Activated CD8-positive, alpha-beta T cell treated with anti-CD3 and anti-CD28 coated beads, Interleukin-2, amount 10 ng/mL, durations not matched to agents 7 days and 5 days (primary cell): ENCODE measurements around the gene PPP1R26. TPM values are rescaled to one million over a fixed set of nuclear protein-coding genes. Genes with fewer than 3 reads are reported as not detected.

ENCODE experiments used
- ATAC-seq: fragments of 150-1000 bp; cut with Tn5 transposase; one replicate; pipeline ENCODE4 v1.10.0; 2021; ENCODE audit warnings: moderate library complexity
- CTCF ChIA-PET: fragments of 350-600 bp; sonication (Branson Sonifier 250); formaldehyde crosslinking; loops from one replicate; lab custom pipeline; 2021; ENCODE audit warnings: antibody characterized with exemption; lab: Charles Lee
- POLR2A ChIA-PET: fragments of 350-600 bp; sonication (Branson Sonifier 250); formaldehyde crosslinking; loops from one replicate; lab custom pipeline; 2021; ENCODE audit warnings: antibody characterized with exemption; lab: Charles Lee
- DNase-seq: peaks from one replicate; pipeline ENCODE4 v3.0.0-alpha.2; 2020
- H3K27ac Mint-ChIP-seq: one replicate; pipeline ENCODE4 v1.8.0; 2021; ENCODE audit warnings: mild to moderate bottlenecking, mixed read lengths
- H3K27me3 Mint-ChIP-seq: one replicate; pipeline ENCODE4 v1.8.0; 2021; ENCODE audit warnings: low read depth, mixed read lengths
- H3K36me3 Mint-ChIP-seq: one replicate; pipeline ENCODE4 v1.8.0; 2021; ENCODE audit warnings: low read depth, mixed read lengths
- H3K4me1 Mint-ChIP-seq: one replicate; pipeline ENCODE4 v1.8.0; 2021; ENCODE audit warnings: low read depth, mixed read lengths
- H3K4me3 Mint-ChIP-seq: one replicate; pipeline ENCODE4 v1.8.0; 2021; ENCODE audit warnings: mild to moderate bottlenecking, mixed read lengths
- H3K9me3 Mint-ChIP-seq: one replicate; pipeline ENCODE4 v1.8.0; 2022; ENCODE audit warnings: mixed read lengths; ENCODE audit not compliant: insufficient read depth
- total RNA-seq, 2 experiments: library from RNA; stranded (reverse); gene quantifications; one replicate each; pipeline ENCODE4 v1.2.3, GENCODE V29; 2021

Gene PPP1R26
- total RNA-seq, 2 experiments from 2014 or later: not detected

DNA sequence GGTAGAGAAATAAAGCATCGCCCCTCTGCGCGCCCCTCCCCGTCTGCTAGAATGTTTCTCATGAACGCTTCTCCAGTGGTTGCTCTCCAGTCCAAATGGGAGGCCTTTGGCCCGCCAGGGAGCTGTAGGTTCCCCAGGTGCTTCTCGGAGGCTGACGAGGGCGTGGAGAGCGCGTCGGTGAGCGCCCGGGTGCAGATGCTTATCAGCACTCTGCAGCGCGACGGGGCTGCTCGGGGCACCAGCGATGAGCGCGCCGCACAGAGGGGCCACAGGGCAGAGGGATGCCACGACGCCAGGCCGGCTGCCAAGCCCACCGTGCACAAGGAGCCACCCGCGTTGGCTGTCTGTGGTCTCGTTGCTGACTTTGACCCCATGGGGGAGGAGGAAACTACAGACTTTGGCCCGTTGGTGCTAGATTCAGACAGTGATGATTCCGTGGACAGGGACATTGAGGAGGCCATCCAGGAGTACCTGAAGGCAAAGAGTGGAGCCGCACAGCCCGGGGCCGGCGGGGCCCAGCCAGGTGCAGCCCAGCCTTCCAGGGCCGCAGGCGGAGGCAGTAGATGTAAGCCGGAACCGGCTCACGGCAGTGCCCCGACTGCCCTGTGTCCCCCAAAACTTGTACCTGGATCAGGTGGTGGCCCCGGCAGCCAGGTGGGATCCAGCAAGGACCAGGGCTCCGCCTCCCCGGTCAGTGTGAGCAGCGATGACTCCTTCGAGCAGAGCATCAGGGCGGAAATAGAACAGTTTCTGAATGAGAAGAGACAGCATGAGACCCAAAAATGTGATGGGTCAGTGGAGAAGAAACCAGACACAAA lies 5.1 kb downstream of the PPP1R26 start:
- ChIA-PET POLR2A (no interaction called here), CTCF (no interaction called here)
- no peaks in the 10 kb centered on the region for H3K36me3 Mint-ChIP-seq
- no peak for ATAC-seq
- peaks cover 16% of the 10 kb centered on the region for H3K27me3 Mint-ChIP-seq
- no peak for DNase-seq
- no peak overlapping the region for H3K4me3 Mint-ChIP-seq
- H3K9me3 Mint-ChIP-seq: no peaks in the 10 kb centered on the region
- no peaks in the 10 kb centered on the region for H3K4me1 Mint-ChIP-seq
- H3K27ac Mint-ChIP-seq: no peak overlapping the region

DNA sequence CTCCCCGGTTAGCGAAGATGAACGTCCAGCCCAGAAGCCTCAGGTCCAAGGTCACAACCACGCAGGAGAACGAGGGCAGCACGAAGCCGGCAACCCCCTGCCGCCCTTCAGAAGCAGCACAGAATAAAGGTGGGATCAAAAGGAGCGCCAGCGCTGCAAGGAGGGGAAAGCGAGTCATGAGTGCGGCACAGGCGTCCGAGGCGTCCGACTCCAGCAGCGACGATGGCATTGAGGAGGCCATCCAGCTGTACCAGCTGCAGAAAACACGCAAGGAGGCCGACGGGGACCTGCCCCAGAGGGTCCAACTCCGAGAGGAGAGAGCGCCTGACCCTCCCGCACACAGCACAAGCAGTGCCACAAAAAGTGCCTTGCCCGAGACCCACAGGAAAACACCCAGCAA lies 5.8 kb downstream of the PPP1R26 start:
- CTCF ChIA-PET: no interaction called here
- H3K4me3 Mint-ChIP-seq: no peak overlapping the region
- ATAC-seq (no peak), DNase-seq (no peak)
- no peaks in the 10 kb centered on the region for H3K36me3 Mint-ChIP-seq
- POLR2A ChIA-PET: no interaction called here
- H3K27ac Mint-ChIP-seq: no peak overlapping the region
- H3K4me1 Mint-ChIP-seq: no peaks in the 10 kb centered on the region
- no peaks in the 10 kb centered on the region for H3K9me3 Mint-ChIP-seq
- peaks cover 16% of the 10 kb centered on the region for H3K27me3 Mint-ChIP-seq

DNA sequence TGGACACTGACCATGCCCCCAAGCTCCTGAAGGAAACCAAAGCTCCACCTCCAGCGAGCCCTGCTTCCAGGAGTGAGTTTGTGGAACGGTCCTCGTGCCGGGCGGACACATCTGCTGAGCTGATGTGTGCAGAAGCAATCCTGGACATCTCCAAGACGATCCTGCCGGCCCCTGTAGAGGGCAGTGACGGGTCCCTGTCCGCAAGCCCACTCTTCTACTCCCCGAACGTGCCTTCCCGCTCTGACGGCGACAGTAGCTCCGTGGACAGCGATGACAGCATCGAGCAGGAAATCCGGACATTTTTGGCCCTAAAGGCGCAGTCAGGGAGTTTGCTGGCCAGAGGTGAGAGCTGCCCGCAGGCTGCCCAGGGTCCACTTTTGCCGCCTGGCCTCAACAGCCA lies 6.2 kb downstream of the PPP1R26 start:
- CTCF ChIA-PET: no interaction called here
- Mint-ChIP-seq H3K27me3 (peaks cover 14% of the 10 kb centered on the region), H3K9me3 (no peaks in the 10 kb centered on the region), H3K27ac (no peak overlapping the region), H3K4me1 (no peaks in the 10 kb centered on the region), H3K36me3 (no peaks in the 10 kb centered on the region), H3K4me3 (no peak overlapping the region)
- POLR2A ChIA-PET: no interaction called here
- ATAC-seq: no peak
- no peak for DNase-seq

DNA sequence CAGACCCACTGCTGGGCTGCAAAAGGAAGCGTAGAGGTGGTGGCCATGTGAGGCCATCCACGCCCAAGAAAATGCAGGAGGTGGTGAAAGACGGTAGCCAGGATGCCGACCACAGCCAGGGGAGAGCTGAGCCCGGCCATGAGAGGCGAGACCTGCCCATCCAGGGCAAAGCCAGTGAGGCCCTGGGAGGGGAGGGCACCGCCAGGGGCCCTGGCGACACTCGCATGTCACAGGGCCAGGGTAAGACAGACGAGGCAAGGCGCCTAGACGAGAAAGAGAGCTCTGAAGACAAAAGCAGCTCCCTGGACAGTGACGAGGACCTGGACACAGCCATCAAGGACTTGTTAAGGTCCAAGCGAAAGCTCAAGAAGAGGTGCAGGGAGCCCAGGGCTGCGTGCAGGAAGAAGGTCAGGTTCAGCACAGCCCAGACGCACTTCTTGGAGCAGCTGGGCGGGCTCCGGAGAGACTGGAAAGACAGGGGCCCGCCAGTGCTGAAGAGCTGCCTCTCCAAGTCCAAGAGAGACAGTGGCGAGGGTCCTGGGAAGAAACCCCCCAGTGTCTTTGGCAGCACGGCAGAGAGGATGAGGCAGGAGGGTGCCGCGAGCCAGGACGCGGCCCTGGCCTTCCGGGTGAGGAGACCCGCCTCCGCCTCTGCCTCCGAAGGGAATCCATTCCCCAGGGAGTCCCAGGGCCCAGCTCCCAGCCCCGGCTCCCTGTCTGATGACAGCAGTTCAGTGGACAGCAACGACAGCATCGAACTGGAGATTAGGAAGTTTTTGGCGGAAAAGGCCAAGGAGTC lies 6.9 kb downstream of the PPP1R26 start:
- DNase-seq (no peak), ATAC-seq (no peak)
- no peaks in the 10 kb centered on the region for H3K4me1 Mint-ChIP-seq
- CTCF ChIA-PET: interaction anchor here (0.9 kb wide), 1 partner anchor 18 kb away, joined by 3 read pairs; no protein-coding TSS in a partner anchor
- peaks cover 12% of the 10 kb centered on the region for H3K27me3 Mint-ChIP-seq
- H3K4me3 Mint-ChIP-seq: no peak overlapping the region
- no peaks in the 10 kb centered on the region for H3K9me3 Mint-ChIP-seq
- H3K27ac Mint-ChIP-seq: no peak overlapping the region
- H3K36me3 Mint-ChIP-seq: no peaks in the 10 kb centered on the region
- POLR2A ChIA-PET: no interaction called here

DNA sequence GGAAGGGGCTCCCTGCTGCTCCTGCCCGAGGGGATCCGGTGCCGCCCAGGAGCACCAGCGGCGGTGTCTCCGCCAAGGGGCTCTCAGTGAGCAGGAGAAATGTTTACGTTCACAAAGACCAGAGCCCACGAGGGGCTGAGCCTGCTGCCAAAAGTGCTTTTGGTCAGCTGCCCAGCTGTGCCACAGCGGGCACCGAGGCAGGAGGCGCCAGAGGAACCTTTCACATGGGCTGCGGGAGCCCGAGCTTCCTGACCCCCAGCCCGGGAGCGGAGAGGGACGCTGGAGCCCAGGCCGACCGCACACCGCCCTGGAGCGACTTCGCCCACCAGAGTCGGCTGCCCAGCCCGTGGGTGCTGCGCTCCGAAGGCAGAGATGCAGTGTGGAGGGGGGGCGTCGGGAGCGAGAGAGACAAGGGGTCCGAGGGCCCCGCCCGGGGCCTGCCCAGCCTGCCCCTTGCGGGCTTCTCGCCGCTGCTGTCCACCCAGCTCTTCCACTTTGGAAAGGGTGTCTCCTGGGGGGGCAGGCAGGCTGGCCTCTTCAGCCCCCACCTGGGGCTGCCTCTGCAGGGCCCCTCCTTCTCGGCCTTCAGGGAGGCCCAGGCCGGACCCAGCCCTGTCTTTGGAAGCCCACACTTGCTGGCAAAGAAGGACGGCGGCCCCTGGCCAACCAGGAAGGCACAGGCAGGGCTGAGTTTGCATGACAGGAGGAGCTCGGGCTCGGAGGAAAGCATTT lies 7.9 kb downstream of the PPP1R26 start:
- DNase-seq (no peak), ATAC-seq (no peak)
- Mint-ChIP-seq H3K27me3 (peaks cover 7% of the 10 kb centered on the region), H3K9me3 (no peaks in the 10 kb centered on the region), H3K27ac (no peak overlapping the region), H3K4me3 (no peak overlapping the region), H3K4me1 (no peaks in the 10 kb centered on the region), H3K36me3 (no peaks in the 10 kb centered on the region)
- ChIA-PET POLR2A (no interaction called here), CTCF (no interaction called here)

DNA sequence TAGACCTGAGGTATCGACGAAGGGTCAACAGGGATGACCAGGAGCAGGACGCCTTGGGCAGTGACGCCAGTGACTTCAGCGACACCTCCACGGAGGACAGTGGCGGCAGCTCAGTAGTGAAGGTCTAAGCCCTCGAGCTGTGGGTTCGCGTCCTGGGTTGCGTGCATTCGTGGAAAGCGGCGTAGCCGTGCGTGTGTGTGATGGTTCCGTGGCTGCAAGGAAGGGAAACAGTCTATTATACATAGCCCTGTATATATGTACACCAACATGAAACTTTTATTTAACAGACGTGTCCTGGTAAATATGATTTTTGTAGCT lies 8.4 kb downstream of the PPP1R26 start:
- H3K27me3 Mint-ChIP-seq: peaks cover 4% of the 10 kb centered on the region
- H3K4me3 Mint-ChIP-seq: no peak overlapping the region
- no peaks in the 10 kb centered on the region for H3K9me3 Mint-ChIP-seq
- no peaks in the 10 kb centered on the region for H3K36me3 Mint-ChIP-seq
- no peak overlapping the region for H3K27ac Mint-ChIP-seq
- no peak for DNase-seq
- H3K4me1 Mint-ChIP-seq: no peaks in the 10 kb centered on the region
- ChIA-PET CTCF (no interaction called here), POLR2A (no interaction called here)
- no peak for ATAC-seq

DNA sequence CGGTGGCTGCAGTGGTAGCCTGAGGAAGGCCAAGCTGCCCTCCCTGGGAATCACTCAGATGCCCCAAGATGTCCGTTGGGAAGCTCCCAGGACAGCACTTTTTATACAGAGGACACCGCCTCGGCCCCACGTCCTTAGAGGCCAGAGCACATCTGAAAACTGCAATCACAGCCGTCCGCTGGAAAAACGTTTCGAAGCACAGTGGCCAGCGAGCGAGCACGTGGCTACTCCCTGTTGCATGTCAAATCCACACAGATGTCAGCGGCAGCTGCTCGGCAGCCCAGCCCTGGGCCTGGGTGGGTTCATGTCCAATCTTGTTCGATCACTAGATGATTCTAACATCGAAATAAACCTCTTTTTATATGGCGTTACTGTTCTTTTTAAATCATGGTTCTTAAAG lies 8.9 kb downstream of the PPP1R26 start:
- POLR2A ChIA-PET: no interaction called here

DNA sequence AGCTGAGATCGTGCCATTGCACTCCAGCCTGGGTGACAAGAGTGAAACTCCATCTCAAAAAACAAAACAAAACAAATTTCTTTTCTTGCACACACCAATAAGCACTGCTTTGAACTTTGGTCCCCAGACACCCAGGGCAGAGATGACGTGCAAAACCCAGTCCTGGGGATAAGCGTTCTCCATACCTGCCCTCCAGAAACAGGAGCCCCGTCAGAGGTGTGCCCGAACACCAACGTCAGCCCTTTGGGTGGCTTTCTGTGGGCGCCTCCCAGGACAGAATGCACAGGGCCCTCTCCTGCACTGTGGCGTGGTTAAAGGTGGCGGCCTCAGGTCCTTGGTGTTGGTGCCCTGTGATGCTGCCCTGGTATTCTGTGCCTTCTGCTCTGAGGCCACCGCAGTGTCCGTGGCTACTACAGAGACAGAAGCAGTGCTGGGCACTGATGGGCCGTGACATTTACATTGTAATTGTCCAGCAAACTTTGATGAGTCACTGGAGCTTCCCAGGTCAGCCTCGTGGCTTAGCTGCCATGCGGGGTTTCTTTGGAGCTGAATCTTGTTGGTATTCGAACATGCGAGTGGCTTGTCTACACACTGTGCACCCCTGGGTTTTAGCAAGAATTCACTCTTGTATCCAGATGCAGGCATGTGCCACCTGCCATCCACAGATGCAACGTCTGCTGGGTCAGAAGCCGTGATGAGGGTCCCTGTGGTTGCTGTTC lies 9.8 kb downstream of the PPP1R26 start:
- no peaks in the 10 kb centered on the region for H3K4me1 Mint-ChIP-seq
- no peaks in the 10 kb centered on the region for H3K27me3 Mint-ChIP-seq
- no peak for DNase-seq
- no peak overlapping the region for H3K4me3 Mint-ChIP-seq
- POLR2A ChIA-PET: no interaction called here
- H3K9me3 Mint-ChIP-seq: no peaks in the 10 kb centered on the region
- H3K27ac Mint-ChIP-seq: no peak overlapping the region
- CTCF ChIA-PET: no interaction called here
- H3K36me3 Mint-ChIP-seq: no peaks in the 10 kb centered on the region
- no peak for ATAC-seq

More for the DNA sequence above, 8.9 kb downstream of the PPP1R26 start:
- H3K27ac Mint-ChIP-seq: no peak overlapping the region
- CTCF ChIA-PET: no interaction called here
- H3K36me3 Mint-ChIP-seq: no peaks in the 10 kb centered on the region
- ATAC-seq (no peak), DNase-seq (no peak)
- no peak overlapping the region for H3K4me3 Mint-ChIP-seq
- no peaks in the 10 kb centered on the region for H3K27me3 Mint-ChIP-seq
- H3K4me1 Mint-ChIP-seq: no peaks in the 10 kb centered on the region
- no peaks in the 10 kb centered on the region for H3K9me3 Mint-ChIP-seq

DNA sequence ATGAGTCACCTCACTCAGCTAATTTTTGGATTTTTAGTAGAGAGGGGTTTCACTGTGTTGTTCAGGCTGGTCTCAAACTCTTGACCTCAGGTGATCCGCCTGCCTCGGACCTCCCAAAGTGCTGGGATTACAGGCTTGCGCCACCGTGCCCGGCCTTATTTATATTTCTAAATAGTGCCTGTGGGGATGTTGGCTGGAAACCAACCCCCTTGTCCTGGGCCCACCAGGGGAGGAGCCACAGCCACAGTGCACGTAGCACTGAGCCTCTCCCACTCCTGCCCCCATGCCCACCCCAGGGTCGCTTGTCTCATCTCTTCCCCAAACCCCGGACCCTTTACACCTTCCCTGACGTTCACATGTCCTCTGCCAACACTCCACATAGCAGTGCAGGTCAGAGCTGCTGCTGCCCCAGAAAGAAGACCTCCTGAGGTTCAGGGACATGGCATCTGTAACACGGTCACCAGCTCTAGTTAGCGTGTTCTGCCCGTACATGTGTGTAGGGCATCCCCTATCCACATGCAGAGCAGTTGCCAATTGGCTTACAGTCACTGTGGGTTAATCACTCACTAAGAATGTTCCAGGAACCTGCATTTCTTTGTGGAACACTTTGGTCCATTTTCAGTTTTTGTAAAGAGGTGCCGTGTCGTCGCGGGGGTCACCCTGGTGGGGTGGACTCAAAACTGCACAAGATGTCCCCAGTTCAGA lies 10.7 kb downstream of the PPP1R26 start:
- H3K9me3 Mint-ChIP-seq: no peaks in the 10 kb centered on the region
- H3K4me1 Mint-ChIP-seq: no peaks in the 10 kb centered on the region
- POLR2A ChIA-PET: no interaction called here
- no peaks in the 10 kb centered on the region for H3K36me3 Mint-ChIP-seq
- ATAC-seq (no peak), DNase-seq (no peak)
- CTCF ChIA-PET: no interaction called here
- H3K4me3 Mint-ChIP-seq: no peak overlapping the region
- H3K27ac Mint-ChIP-seq: no peak overlapping the region
- no peaks in the 10 kb centered on the region for H3K27me3 Mint-ChIP-seq

DNA sequence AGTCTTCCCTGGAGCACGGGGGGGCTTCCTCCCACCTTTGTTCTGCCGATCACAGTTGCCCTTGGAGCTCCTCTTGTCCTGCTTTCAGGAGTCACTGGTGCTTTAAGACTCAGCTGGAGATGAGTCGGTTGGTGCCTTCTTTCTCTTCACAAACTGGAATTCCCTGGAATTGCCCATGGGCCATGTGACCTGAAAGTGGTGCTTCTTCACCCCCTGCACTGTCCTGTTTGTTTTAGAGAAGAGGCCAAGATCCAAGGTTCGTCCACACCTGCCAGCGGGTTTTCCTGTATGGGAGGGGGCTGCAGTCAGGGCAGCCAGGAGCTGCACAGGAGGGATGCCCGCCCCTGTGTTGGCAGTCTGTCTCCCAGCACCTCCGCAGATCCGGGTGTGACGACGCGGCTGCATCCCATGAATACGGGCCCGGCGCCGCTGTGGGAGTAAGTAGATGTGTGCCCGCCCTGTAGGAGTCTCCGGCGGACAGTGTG lies 11.4 kb downstream of the PPP1R26 start:
- DNase-seq (no peak), ATAC-seq (no peak)
- no peaks in the 10 kb centered on the region for H3K36me3 Mint-ChIP-seq
- no peak overlapping the region for H3K27ac Mint-ChIP-seq
- no peaks in the 10 kb centered on the region for H3K27me3 Mint-ChIP-seq
- H3K4me1 Mint-ChIP-seq: no peaks in the 10 kb centered on the region
- no peaks in the 10 kb centered on the region for H3K9me3 Mint-ChIP-seq
- ChIA-PET CTCF (no interaction called here), POLR2A (no interaction called here)
- H3K4me3 Mint-ChIP-seq: no peak overlapping the region

DNA sequence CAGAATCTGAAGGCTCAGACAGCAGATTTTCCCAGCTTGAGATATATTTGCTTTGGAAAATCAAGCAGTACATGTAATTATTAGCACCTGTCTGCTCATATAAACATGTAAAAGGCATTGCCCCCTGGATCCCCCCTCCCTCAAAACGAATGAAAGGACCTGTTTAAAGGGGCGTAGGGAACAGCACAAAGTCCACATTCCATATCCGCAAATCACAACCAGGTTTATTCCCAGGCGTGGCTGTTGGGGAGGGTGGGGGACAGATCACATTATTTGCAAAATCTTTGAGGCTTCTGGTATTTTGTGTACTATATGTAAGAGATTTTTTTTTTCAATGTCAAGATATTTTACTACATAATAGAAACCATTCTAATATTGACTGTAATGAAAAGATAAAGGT lies 12.2 kb downstream of the PPP1R26 start:
- no peak overlapping the region for H3K27ac Mint-ChIP-seq
- H3K4me1 Mint-ChIP-seq: no peaks in the 10 kb centered on the region
- POLR2A ChIA-PET: no interaction called here
- no peaks in the 10 kb centered on the region for H3K27me3 Mint-ChIP-seq
- CTCF ChIA-PET: no interaction called here
- ATAC-seq: no peak
- DNase-seq: no peak
- no peaks in the 10 kb centered on the region for H3K9me3 Mint-ChIP-seq
- H3K36me3 Mint-ChIP-seq: no peaks in the 10 kb centered on the region
- no peak overlapping the region for H3K4me3 Mint-ChIP-seq
